HG02938 (cell line): Measurements from ENCODE around the gene LRRC8E.
"Not testable (repeated sequence)": the region's sequence is repeated elsewhere in the genome, so short reads cannot be mapped to it uniquely, and the experiment has no call there.

Experiments
- ATAC-seq: cut with Tn5 transposase; IDR thresholded peaks from one replicate; pipeline ENCODE4 v1.9.1; 2021; ENCODE audit warnings: mild to moderate bottlenecking, moderate library complexity; ENCODE audit not compliant: unreplicated experiment

Gene LRRC8E

DNA sequence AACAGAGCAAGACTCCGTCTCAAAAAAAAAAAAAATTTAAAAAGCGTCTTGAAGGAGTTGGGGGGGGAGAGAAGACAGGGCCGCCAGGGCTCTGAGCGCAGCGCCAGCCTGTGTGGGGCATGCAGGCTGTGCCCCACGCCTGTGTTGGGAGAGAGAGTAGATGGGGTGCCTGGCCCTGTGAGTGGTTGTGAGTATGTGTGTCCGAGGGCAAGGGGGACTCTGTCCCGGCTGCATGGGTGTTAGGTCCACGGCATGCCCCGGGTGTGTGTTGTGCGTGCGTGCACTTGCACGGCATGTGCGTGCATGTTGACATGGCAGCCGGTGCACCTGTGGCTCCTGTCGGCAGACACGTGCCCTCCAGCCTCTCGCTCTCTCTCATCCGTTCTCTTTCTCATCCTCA, 18.8 kb downstream of the LRRC8E start:
- no peak for ATAC-seq

DNA sequence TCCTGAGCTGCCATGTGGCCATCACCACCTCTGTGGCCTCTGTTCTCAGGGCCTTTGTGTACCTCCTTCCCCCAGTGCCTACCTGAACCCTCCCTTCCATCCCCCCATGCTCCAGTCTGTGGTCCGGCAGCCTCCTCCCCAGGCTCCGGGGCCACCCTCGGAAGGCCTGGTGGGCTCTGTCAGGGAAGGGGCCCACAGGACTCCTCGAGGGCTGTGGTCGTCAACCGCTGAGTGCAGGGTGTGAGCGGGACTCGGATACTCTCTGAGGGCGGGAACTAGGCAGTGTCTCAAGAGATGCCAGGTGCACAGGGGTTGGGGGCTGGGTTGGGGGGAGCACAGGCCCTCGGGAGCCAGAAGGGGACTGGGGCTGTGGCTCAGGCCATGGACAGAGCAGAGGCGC, 19.2 kb downstream of the LRRC8E start:
- ATAC-seq, result no peak

- ATAC-seq, result no peak
Measured at GRCh38 chr19:7908078-7908699, 19.9 kb downstream of the LRRC8E start.

DNA sequence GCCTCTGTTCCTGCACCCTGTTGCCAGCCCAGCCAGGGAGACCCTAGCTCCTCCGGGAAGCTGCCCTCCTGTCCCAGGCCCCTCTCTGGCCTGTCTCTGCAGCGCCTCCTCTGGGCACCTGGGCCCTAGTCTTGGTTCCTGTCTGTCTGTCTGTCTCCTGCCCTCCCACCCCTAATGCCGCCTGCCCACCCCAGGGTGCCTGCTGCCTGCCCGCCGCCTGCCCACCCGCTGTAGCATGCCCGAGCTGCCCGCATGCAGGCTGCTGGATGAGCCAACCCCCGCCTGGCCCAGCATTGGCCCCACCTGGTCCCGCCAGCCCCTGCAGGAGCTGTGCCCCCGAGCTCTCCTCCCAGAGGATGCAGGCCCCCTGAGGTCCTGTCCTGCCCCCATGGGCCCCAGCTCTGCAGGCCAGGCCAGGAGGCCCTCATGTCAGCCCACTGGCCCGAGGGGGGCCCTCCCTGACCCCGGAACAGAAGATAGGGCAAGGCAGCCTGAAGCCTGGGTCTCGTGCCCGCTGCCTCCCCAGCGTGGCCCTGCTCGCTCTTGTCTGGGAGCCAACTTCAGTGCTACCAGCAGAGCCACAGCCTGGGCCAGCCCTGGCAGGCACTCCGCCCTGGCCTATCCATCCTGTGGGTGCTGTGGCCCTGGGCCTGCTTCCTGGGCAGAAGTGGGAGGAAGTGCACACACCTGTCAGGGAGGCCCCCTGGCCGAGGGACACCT, 20.6 kb downstream of the LRRC8E start:
- no peak for ATAC-seq

DNA sequence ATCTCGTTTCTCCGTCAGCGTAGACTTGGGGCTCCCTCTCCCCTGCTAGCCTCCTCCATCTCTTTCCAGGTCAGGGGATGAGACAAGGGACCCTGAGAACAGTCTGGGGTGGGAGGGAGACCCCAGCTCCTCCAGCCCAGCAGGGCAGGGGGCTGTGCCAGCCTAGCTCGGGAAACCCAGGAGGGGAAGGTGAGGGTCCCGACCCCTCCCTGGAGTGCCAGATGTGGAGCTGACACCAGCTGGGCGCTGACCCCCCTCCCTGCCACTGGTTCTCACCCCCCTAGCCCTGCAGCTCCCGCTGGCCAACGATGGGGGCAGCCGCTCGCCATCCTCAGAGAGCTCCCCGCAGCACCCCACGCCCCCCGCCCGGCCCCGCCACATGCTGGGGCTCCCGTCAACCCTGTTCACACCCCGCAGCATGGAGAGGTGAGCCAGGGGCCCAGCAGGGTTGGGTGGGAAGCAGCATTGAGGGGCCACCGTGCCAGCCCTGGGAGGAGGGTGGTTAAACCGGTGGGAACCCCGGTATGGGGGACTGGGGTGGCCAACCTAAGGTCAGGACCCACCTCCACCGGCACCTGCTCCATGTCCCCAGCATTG, 21.3 kb downstream of the LRRC8E start:
- no peak for ATAC-seq

DNA sequence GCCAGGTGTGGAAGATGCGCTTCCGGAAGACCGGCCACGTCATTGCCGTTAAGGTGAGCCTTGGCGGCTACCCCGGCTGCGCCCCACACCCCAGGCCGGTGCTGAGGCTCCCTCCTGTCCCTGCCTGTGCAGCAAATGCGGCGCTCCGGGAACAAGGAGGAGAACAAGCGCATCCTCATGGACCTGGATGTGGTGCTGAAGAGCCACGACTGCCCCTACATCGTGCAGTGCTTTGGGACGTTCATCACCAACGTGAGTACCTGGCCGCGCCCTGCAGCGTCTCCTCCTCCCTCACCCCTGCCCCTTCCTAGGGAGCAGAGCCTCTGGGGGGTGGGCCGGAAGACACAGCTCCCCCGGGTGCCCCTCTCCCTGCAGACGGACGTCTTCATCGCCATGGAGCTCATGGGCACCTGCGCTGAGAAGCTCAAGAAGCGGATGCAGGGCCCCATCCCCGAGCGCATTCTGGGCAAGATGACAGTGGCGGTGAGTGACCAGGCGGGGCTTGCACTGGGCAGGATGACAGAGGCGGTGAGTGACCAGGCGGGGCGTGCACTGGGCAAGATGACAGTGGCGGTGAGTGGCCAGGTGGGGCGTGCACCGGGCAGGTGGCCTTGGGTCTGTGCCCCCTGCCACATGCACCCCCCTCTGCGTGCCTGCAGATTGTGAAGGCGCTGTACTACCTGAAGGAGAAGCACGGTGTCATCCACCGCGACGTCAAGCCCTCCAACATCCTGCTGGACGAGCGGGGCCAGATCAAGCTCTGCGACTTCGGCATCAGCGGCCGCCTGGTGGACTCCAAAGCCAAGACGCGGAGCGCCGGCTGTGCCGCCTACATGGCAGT, 22.2 kb downstream of the LRRC8E start:
- ATAC-seq, result no peak

DNA sequence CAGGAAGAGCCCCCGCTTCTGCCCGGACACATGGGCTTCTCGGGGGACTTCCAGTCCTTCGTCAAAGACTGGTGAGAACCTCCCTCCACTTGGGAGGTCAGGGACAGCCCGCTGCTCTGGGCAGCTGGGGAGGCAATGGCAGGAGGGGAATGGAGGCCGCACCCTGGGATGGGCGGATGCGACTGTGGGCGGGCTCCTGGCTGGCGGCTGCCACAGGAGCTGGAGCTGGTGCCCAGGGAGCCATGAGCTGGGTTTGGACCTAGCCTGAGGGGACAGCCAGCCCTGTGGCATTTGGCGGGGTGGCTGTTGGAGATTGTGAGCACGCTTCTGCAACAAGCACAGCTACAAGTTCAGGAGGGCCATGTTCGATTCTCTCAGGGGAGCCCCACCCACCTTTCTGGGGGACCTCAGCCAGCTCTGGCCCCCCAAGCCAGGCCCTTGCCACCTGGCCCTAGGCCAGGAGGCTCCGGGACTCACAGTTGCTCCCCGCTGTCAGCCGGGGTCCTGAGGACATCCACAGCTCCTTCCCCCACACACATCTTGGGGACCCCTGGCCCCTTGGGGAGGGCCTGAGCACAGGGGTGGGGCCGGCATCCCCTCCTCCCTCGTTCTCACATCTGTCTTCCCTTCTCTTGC, 23.3 kb downstream of the LRRC8E start:
- no peak for ATAC-seq

DNA sequence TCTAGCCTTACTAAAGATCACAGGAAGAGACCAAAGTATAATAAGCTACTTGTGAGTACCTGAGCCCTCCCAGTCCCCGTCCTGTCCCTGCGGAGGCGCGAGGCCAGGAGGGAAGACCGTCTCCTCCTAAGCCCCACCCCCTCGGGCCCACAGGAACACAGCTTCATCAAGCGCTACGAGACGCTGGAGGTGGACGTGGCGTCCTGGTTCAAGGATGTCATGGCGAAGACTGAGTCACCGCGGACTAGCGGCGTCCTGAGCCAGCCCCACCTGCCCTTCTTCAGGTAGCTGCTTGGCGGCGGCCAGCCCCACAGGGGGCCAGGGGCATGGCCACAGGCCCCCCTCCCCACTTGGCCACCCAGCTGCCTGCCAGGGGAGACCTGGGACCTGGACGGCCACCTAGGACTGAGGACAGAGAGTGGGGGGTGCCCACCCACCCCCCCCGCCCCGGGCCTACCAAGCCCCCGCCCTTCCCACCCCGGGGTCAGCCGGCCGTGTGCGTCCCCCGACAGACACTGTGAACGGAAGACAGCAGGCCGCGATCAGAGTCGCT, 23.9 kb downstream of the LRRC8E start:
- ATAC-seq, result no peak

GRCh38 chr19:7912697-7913564, 24.6 kb downstream of the LRRC8E start:
- no peak for ATAC-seq

GRCh38 chr19:7913652-7914051, 25.3 kb downstream of the LRRC8E start:
- ATAC-seq, result no peak

DNA sequence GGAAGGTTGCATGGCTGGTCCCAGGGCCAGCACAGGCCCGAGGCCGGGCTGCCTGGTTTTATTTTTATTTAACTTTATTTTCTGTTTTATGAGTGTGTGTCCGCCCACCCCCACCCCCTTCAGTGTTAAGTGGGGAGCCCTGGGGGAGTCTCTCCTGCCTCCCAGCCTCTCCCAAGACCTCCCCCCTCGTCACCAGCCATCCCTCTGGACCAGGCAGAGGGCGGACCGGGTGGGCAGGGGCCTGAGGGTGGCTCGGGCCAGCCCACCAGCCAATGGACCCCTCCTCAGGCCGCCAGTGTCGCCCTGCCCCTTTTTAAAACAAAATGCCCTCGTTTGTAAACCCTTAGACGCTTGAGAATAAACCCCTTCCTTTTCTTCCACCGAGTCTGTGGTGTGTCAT, 25.8 kb downstream of the LRRC8E start:
- ATAC-seq, result no peak

- no peak for ATAC-seq
Measured at GRCh38 chr19:7914598-7915045, 26.3 kb downstream of the LRRC8E start, which contains the start of gene TGFBR3L. TSS of gene TGFBR3L (plus strand) at chr19:7914830.

- ATAC-seq, result no peak
Measured at GRCh38 chr19:7915250-7916102, 27.2 kb downstream of the LRRC8E start.

- no peak for ATAC-seq
Measured at GRCh38 chr19:7916103-7916954, 28.0 kb downstream of the LRRC8E start.

- no peak for ATAC-seq
Measured at GRCh38 chr19:7916955-7917266, 28.6 kb downstream of the LRRC8E start.

GRCh38 chr19:7917267-7918061, 29.2 kb downstream of the LRRC8E start:
- no peak for ATAC-seq

DNA sequence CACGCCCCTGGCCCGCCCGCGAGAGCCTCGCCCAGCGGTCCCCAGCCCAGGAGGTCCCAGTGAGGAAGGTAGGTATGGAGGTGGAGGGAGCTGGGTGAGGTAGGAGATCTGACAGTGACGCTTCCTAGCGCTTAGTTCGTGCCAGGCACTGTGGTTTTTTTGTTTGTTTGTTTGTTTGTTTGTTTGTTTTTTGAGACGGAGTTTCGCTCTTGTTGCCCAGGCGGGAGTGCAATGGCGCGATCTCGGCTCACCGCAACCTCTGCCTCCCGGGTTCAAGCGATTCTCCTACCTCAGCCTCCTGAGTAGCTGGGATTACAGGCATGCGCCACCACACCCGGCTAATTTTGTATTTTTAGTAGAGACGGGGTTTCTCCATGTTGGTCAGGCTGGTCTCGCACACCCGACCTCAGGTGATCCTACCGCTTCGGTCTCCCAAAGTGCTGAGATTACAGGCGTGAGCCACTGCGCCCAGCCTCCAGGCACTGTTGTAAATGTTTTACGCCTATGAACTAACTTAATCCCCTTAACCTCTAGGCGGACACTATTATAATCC, 29.8 kb downstream of the LRRC8E start:
- ATAC-seq, result not testable (repeated sequence)
